ENCODE results near the gene LEFTY1.

Gene LEFTY1

GRCh38 chr1:225871359-225872074 lies 17.4 kb downstream of the LEFTY1 start:
- no peak for DNase-seq (ENCODE audit: low read depth)

GRCh38 chr1:225870911-225871310 lies 18.0 kb downstream of the LEFTY1 start:
- DNase-seq (ENCODE audit: low read depth), result no peak

DNA sequence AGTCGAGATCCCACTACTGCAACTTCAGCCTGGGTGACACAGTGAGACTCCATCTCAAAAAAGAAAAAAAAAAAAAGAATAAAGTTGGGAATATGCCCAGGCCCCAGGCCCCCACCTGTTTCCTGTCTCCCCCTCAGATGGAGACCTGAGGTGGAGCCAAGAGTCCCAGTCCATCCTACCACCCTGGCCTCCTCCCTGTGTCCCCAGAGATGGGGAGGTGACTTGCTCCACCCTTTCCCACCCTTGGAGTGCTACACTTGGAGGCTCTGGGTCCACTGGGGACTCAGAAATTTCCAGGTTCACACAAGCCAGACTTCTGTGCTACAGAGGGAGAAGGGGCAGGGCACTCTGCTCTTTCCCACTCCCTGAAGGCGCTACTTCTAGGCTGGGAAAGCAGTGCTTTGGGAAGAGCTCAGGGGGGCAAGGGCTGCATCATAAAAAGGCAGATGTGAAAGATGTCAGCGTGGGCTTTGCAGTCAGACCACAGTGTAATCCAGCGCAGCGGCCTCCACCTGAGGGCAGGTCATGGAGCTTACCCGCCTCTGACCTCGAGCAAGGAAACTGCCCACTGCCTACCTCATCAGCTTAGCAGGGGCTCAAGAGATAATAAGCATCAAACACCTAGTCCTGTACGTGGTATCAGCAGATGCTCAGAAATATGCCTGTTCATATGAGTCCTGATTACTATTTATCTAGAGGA lies 20.2 kb downstream of the LEFTY1 start:
- no peak for DNase-seq (ENCODE audit: low read depth)

- DNase-seq (ENCODE audit: low read depth), result no peak
Measured at GRCh38 chr1:225866981-225867380, 22.0 kb downstream of the LEFTY1 start.

DNA sequence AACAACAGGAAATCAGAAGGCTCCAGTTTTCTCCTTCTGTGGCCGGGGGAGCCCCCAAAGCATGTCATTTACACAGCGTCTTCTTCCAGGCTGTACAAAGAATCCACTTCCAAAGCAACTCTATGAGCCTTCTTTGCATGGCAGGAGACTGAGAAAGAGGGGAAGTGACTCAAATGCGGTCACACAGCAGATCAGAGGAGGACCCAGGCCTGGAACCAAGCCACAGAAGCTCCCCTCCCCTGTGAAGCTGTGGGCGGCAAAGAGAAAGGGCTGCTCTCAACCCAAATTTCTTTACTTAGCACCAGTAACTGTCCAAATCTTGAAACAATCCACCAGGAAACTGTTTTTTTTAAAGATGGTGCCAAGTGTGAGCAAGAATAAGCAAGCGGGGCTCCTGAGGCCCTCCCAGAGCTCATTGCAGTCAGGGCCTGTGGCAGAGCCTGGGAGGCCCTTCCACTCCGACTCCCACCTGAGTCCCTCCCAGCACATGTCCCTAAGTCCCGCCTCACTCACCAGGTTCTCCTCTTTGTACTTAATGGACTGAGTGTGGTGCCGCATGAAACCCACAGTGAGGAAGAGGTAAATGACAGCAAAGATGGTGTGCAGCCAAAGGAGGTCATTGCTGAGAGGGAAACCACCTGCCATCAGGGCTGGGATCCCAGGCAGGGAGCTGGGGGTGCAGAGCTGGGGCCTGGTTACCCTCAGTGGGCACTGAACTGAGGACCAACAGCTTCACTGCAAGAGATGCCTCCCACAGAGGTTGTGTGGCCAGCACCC lies 22.7 kb downstream of the LEFTY1 start:
- DNase-seq (ENCODE audit: low read depth), result peak; percentile 62

DNA sequence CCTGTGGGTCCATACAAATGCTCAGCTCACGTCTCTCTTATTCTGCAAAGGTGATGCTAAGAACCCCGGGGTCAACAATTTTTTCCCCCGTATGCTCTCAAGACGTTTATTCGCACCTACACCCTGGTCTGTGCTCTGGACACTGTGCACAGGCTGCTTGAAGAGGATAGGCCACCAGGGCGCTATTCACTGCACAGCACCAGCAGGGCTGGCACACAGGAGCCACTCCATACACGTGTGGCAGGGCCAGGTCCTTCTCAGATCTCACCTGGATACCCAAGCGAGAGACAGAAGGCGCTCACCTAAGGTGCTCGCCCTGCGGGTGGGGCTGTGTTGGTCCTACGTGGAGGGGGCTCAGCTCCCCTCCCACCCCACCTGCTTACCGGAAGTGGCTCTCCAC lies 23.4 kb downstream of the LEFTY1 start:
- no peak for DNase-seq (ENCODE audit: low read depth)

DNA sequence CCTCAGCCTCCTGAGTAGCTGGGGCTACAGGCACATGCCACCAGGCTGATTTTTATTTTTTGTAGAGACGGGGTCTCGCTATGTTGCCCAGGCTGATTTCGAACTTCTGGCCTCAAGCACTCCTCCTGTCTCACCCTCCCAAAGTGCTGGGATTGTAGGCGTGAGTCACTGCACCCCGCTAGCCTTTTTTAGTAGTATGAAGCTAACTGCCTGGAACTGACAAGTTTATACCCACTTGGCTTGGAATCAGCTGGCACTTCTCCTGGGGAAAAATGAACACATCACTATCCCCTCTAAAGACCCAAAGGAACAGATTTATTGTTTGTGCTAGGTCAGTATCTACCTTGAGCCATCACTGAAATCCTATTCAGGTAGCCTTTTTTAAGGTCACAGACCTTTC lies 25.8 kb downstream of the LEFTY1 start:
- no peak for DNase-seq (ENCODE audit: low read depth)

DNA sequence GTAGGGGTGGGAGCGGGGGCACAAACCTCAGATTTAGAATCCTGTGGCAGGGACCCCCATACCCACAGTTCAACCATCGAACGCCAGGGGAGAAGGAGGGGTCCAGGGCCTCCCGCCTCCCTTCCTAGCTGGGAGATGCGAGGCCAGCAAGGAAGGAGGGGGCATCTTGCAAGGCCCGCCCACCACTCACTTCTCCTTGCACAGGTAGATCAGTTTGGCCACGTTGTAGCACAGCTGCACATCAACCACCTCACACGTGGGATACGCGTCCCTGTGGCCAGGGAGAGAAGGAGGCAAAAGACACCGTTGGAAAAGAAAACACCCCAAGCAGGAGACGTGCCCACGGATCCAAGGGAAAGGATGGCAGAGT lies 26.4 kb downstream of the LEFTY1 start:
- no peak for DNase-seq (ENCODE audit: low read depth)

- DNase-seq (ENCODE audit: low read depth), result no peak
Measured at GRCh38 chr1:225861834-225862580, 26.9 kb downstream of the LEFTY1 start.

- DNase-seq (ENCODE audit: low read depth), result no peak
Measured at GRCh38 chr1:225860876-225861441, 28.0 kb downstream of the LEFTY1 start.

- no peak for DNase-seq (ENCODE audit: low read depth)
Measured at GRCh38 chr1:225860107-225860506, 28.8 kb downstream of the LEFTY1 start.

DNA sequence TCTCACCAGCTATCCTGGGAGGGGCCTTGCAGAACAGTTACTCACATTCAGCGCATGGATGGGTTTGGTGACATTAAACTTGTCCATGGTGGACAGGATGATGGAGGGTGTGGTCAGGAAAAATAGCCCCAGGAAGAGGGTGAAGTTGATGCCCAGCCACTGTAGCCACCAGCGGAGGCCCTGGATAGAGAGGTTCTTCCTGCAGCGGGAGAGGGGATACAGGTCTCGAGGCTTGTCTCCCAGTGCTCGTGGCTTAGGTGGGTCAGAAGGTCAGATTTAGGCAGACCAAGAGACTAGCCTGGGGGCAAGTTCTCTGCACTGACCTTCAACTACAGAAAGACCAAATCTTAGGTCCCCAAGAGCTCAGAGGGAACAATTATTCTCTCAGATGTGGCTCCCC lies 29.8 kb downstream of the LEFTY1 start:
- DNase-seq (ENCODE audit: low read depth), result no peak

- DNase-seq (ENCODE audit: low read depth), result no peak
Measured at GRCh38 chr1:225857256-225857655, 31.7 kb downstream of the LEFTY1 start.

- no peak for DNase-seq (ENCODE audit: low read depth)
Measured at GRCh38 chr1:225855503-225856300, 33.2 kb downstream of the LEFTY1 start.

GRCh38 chr1:225853441-225853840 lies 35.5 kb downstream of the LEFTY1 start:
- no peak for DNase-seq (ENCODE audit: low read depth)

DNA sequence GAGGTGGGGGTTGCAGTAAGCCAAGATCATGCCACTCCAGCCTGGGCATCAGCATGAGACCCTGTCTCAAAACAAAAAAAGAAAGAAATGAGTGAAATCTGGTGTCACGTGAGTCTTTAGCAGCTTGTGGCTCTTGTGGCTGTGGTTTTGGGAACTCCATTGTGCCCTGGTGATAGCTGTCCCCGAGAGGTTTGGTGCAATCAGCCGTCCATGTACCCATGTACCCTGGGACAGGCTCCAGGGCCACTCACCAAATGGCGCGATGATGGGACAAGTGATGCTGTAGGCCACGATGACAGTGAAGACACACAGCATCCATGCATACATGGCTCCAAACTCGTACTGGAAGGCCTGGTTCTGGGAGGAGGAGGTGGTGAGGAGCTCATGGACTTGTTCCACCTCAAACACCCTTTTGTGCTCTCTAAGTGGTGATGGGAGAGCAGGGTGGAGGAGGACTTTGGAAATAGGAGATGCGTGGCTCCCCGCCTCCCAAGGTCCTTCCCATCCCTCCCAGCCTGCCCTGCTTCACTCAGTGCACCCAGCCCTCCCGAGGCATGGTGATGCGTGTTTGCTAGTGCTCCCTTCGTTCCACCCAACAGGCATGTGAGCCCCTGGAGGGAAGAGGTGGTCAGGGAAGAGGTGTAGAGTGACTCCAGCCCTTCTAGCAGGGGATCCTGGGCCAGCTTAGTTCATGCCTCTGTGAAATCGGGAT lies 36.4 kb downstream of the LEFTY1 start:
- DNase-seq (ENCODE audit: low read depth), result no peak

- no peak for DNase-seq (ENCODE audit: low read depth)
Measured at GRCh38 chr1:225851805-225852204, 37.1 kb downstream of the LEFTY1 start.

DNA sequence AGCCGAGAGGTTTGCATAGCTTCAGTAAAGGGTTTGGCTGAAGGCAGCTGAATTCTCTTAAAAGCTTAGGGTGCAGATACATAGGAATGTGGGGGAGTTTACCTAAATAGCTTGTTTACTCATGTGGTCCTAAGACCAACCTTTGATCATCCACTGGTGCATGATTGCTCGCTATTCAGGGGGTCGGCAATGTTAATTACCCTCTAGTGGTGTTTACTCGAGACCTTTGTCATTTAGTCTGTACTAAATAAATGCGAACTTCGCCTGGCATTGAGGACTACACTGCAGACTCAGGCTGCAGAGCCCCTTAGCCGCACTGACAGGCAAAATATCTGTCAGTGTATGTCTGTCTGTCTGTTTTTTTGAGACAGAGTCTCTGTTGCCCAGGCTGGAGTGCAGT lies 38.6 kb downstream of the LEFTY1 start:
- DNase-seq (ENCODE audit: low read depth), result no peak

DNA sequence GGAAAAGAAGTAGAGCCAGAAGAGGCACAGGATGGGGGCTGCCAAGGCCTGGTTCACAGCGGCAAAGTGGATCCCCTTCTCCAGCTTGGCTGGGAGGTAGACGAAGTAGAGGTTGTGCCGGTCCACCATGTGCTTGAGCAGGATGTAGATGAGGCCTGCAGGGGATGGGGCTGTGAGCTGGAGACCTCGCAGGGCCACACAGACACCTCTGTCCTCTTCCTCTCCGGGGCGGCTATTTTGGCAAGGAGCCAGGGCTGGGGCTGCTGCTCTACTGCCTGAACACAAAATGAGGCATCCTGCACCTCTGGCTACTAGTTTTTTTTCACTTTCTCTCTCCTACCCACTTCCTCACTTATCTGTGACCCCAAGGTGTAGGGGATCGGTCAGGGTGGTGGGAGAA lies 39.0 kb downstream of the LEFTY1 start:
- no peak for DNase-seq (ENCODE audit: low read depth)
